HG03280 (cell line): ENCODE results near the gene CORO2B.
"Not testable (repeated sequence)": the region's sequence is repeated elsewhere in the genome, so short reads cannot be mapped to it uniquely, and the experiment has no call there.

Experiments
- ATAC-seq: cut with Tn5 transposase; IDR thresholded peaks from one replicate; pipeline ENCODE4 v1.9.1; 2021; ENCODE audit warnings: mild to moderate bottlenecking, moderate library complexity; ENCODE audit not compliant: unreplicated experiment

The CORO2B gene

DNA sequence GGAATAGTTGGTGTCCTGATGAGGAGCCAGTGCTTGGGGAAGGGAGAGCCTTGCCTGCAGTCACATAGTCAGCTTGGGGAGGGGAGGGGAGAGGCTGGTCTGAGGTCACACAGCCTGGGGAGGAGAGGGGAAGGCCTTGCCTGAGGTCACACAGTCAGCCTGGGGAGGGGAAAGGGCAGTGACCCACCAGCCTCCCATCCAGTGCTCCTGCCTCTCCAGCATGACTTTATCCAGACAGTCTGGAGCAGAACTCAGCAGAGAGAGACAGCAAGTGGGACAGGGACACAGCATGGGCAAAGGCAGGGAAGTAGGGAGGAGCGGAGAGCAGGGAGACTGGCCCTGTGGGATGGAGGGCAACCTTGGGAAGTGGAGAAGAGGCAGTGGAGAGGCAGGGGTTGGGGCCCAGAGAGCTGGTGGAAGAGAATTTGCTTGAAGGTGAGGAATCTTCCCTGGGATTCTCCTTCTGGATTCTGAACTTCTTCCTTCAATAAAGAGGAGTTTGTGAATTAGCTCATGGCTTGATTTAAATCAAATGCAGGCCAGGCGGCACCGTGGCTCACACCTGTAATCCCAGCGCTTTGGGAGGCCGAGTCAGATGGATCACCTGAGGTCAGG is 64.5 kb downstream of the CORO2B start:
- ATAC-seq: no peak

- no peak for ATAC-seq
Observed at GRCh38 chr15:68644083-68644904, 65.5 kb downstream of the CORO2B start.

DNA sequence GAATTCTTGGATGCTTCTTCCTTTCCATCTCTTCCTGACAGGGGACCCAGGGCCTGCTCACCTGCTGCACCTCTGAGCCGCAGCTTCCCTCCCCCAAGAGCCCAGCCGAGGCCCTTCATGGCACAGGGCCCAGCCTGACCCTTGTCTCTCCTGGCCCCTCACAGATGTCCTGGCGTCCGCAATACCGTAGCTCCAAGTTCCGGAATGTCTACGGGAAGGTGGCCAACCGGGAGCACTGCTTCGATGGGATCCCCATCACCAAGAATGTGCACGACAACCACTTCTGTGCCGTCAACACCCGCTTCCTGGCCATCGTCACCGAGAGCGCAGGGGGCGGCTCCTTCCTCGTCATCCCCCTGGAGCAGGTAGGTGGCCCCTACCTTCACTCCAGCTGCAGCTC is 66.2 kb downstream of the CORO2B start:
- no peak for ATAC-seq

DNA sequence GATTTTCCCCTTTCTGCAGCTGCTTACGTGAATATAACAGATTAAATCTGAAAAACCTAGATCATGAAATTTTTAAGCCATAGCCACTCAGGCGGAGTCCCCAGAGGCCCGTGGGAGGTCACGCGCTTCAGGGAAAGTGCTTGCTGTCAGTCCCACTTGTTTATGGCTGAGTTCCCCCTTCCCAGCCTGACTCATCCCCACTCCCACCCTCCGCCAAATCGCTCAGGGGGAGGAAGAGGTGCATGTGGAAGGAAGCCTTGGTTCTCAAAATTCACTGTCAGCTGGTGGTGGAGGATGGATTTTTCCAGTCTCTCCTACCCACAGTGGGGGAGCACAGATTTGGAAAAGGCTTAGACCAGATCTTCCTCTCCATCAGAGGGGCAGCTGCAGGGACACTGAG is 67.4 kb downstream of the CORO2B start:
- ATAC-seq: no peak

DNA sequence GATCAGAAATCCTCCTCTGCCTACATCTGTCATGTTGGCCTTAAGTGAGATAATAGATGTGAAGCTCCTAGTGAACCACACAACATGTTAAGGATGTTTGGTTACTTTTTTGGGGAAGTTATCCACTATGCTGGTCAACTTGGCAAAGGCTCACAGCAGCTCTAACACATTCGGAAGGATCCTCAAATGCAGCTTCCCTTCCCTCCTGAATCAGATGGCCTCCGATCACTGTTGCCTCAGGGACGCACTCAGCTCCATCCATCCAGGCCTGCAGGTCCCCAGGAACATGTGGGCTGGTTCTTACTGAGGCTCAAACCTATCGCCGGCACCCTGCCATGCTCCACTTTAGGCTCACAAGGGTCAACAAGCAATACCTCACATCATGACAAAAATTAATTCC is 67.9 kb downstream of the CORO2B start:
- ATAC-seq: no peak

DNA sequence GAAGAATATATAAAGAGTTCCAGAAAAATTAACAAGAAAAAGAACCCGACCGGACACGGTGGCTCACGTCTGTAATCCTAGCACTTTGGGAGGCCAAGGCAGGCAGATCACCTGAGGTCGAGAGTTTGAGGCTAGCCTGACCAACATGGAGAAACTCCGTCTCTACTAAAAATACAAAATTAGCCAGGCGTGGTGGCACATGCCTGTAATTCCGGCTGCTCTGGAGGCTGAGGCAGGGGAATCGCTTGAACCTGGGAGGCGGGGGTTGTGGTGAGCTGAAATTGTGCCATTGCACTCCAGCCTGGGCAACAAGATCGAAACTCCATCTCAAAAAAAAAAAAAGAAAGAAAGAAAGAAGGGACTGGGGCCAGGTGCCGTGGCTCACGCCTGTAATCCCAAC is 68.6 kb downstream of the CORO2B start:
- ATAC-seq: not testable (repeated sequence)

GRCh38 chr15:68650901-68651709 is 72.3 kb downstream of the CORO2B start:
- ATAC-seq: no peak

DNA sequence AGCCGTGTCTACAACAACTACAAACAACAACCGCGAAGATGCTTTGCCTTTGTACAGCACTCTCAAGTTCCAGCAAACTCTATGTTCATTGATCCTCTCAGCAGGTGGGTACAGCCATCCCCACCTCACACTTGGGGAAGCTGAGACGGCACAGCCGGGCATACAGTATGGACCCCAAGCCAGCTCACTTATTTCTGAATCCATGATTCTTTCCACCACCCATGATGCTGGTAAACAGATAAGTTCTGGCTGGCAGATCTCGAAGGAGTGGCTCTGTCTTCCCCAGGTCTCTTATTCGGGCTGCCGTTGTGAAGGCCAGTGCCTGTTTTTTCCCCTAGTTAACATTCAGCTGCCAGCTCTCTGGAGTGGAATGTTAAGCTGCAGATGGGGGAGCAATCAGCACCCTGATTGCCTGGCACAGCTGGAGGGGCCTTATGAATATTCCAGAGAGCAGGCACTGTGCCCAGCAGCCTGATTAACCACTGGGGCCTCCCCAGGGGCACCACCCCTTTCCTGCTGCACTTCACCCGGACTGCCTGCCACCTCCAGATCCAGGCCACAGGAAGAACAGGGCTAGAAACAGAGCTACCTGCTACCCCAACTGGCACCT is 73.2 kb downstream of the CORO2B start:
- ATAC-seq: no peak

DNA sequence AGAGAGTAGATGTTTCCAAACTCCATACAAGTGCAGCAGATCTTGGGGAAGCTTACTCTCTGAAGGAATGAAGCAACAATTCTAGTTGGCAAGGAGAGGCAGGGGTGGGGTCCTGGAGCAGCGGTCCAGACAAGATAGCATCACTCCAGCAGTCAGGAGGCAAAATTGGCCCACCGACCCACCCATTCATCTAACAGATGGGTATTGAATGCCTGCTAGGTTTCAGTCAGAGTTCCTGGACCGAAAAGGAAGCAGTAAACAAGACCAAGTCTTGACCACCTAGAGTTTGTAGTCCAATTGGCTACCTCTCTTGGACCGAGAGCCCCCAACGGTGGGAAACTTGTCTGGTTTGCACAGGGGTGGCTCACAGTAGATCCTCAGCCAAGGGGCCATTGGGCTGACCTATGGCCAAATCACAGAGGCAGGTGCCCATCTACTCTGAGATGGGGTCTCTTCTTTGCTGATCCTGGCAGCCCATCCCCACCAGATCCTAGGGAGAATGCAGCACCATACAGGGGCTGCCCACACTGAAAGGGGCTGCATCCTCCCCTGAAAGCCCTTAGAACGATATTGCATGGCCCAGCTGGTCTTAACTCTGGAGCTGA is 74.3 kb downstream of the CORO2B start:
- ATAC-seq: no peak

DNA sequence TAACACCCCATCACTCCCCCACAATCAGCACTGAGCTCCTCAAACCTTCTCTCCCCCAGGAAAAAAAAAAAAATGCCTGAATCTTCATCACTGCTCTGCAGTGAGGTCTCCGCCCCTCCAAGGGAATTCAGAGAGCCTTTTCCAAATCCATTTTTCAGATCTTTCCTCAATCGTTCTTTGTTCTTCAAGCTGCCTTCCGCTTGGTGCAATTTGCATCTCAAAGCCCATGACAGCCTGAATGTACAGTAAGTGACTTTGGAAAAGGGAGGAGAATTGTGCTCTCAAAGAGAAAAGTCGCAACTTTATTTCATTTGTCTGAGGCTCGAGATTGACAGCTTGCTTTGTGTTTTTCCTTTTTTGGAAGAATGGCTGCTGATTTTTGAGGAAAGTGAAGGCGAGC is 75.0 kb downstream of the CORO2B start:
- no peak for ATAC-seq

DNA sequence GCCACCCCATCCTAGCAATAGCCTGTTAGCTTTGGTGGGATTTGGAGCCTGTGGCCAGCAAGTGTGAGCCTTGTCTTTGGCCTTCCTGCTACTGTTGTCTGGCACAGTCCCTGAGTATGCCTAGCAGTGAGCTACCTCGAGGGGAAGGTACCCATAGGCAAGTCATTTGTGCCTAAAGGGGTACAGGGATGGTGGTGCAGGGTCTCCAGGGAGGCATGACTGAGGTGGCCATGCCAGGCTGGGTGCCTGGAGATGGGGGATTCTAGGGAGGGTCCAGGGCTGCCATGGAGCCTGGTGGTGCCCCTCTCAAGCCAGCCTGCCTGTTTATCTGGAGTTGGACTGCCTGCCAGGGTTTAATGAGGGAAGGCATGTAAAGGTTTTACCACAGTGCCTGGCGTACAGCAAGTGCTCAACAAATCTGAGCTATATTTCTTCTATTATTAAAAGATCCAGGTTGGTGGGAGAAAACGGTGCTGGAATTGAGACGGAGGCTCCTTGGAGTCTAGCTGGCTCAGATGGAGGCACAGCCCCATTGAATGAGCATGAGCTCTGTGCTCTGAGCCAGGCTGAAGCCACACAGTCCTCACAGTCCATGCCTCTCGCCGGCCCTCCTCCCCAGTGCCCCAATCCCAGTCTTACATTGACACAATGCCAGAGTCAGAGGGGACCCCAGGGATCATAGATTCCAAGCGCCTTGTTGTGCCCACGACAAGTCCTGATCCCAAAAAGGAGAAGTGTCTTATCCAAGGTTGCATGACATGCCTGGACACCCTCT is 76.2 kb downstream of the CORO2B start:
- ATAC-seq: no peak

DNA sequence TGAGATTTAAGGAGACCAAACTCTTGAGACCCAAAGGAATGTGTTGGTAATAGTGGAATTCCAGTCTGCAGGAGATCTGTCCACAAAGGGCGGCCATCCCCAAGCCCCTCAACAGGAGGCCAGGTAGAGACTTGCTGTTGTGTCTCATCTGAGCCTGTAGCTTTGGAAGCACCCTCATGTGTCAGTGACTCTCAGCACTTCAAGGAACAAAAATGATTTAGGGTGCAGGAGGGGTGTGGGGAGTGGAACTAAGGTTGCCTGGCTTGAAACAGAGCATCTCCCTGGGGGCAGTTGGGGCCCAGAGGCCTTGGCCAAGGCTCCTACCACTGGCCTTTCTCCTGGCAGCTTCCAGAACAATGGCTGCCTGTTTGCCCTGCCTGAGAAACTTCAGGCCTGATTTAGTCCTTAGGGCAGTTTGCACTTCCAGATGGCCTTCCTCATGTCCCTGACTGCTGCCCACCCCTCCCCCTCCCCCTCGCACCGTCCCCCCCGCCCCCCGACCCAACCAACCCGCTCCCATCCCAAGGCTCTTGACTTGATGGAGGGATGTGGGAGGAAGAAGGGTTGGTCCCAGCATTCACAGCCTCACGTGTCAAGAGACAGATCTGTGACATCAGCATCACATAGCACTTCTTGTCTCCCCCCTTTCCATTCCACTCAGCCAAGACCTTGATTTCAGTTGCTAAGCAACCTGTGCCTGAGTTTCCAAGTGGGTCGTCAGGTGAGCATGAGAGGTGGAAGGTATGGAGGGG is 77.1 kb downstream of the CORO2B start:
- ATAC-seq: no peak

DNA sequence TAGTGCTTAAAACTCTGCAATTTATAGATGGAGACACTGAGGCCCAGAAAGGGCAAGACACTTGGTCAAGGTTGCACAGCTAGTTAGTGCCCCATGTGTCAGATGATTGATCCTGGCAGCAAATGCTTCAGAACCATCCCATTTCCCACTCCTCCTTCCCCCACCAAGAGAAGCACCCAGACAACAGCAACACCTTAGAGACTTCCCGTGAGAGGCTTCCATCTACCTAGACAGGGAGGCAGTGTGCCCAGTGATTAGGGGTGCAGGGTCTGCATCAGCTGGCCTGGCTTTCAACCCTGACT is 77.6 kb downstream of the CORO2B start:
- ATAC-seq: no peak

GRCh38 chr15:68658151-68658550 is 79.4 kb downstream of the CORO2B start:
- ATAC-seq: no peak

DNA sequence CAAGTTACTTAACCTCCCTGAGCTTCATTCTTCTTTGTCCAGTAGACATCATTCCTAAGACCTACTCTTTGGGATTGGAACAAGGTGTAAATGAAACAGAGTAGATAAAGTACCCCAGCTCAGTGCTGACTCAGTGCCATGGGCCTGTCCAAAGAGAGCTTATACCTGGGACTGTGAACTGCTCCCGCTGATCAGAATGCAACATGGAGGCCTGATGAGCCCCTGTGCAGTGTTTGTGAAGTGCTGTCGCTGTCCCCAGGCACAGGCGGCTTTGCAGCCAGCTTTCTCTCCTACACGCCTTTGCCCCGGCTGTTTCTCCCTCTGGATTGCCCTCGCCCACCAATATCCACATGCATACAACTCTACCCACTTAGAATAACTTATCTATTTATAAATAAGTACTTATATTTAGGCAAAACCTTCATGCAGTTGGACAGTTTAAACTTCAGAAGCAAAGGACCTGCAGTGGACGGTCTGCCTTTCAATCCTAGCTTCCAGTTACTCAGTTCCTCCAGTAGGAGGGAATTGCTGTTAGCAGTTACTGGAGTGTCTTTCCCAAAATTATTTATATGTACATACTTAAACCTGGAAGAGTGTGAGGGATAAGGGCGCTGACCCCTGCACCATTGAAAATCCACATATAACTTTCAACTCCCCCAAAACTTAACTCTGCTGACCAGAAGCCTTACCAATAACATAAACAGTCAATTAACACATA is 80.0 kb downstream of the CORO2B start:
- no peak for ATAC-seq

DNA sequence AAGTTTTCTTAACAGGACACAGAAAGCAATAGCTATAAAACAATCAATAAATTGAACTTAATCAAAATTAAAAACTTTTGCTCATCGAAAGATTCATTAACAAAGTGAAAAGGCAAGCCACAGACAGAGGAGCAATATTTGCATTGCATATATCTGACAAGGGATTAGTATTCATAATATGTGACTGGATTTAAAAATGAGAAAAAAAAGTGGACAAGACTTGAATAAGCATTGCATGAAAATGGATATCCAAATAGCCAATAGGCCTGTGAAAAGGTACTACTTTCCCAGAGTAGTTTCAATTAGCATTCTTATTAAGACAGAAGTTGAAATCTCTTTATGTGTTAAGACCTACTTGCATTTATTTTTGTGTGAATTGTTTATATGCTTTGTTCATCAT is 84.7 kb downstream of the CORO2B start:
- no peak for ATAC-seq

DNA sequence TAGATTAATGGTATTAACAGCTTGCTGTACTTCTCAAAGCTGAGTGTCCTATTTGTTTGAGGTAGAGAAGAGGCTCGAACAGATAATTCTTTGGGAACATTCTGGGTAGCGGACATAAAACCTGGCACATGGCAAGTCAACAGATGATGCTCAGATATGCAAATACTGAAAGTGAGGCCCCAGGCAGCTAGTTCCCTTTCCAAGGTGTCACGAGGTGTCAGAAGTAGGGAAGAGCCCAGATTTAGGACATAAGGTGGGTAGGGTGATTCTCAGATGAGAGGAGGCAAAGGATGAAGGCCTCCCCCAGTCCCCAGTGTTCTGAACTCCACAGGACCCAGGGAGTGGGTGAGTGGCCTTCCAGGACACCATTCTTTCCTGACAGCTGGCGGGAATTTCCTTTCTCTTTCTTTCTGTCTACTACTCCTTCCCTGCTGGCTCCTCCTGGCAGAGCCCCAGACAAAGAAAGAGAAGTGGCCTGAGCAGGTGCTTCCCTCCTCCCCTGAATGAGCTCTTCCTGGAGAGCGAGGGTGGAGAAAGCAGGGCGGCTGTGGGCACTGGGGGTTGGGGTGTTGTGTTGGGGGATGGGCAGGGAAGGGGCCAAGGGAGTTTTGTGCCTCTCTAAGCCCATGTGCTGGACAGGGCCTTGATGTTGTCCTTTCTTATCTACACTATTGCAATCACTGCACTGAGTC is 87.5 kb downstream of the CORO2B start:
- ATAC-seq: no peak

- no peak for ATAC-seq
Observed at GRCh38 chr15:68666812-68667450, 88.1 kb downstream of the CORO2B start.
